Measurements from ENCODE around the gene ADAM15. TPM values are rescaled to one million over a fixed set of nuclear protein-coding genes. Genes with fewer than 3 reads are reported as not detected.

ADAM15 gene
- total and polyA plus RNA-seq, 2 of the 8 experiments (the other 6 are each of a cell fraction or from before 2014, with no cell fraction given): 32.9 to 37.6 TPM

DNA sequence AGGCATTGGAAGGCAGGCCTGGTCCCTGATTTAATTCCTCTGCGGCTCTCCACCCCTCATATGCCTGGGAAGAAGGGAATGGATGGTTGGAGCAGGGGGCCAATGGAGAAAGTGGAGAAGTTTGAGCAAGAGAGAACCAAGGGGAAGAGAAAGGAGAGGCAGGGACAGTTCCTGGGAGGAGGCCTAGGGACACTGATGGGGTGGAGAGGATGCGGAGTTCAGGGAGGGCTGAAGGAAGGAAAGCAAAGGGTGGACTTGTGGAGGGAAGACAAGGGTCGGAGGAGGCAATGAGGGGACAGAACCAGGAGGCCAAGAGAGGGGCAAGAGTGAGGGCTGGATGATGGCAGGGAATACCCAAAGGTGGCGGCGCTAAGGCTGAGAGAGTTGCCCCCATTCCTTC is 41.4 kb upstream of the ADAM15 start:
- POLR2A ChIA-PET (ENCODE audit: partially characterized antibody): interaction anchor here (0.7 to 14.8 kb wide), 5 partner anchors 6 to 399 kb away, joined by 3 to 128 read pairs (median 29); partner anchors contain the start of genes CKS1B, FLAD1, LENEP and SHC1
- no peak overlapping the region; the same call in 1 of the 2 replicates for H3K18ac ChIP-seq (ENCODE audit: extremely low read depth, low read length)
- H2BK20ac ChIP-seq (ENCODE audit: low read length): 0 out of 2 replicates have a peak overlapping the region, but pooled peaks have one; percentile 7
- TF ChIP-seq CEBPB (IDR thresholded peaks at IDR 0.05; ENCODE audit: low read depth, low read length) (no peak), RBBP5 (IDR thresholded peaks at IDR 0.05; ENCODE audit: borderline replicate concordance, low read depth, low read length) (no peak), SAP30 (IDR thresholded peaks at IDR 0.05; ENCODE audit: insufficient read depth, insufficient replicate concordance, low read length) (no peak), NRF1 (IDR thresholded peaks at IDR 0.05; ENCODE audit: low read depth, low read length) (no peak), SIX5 (IDR thresholded peaks at IDR 0.05; ENCODE audit: low read depth, low read length) (no peak), GABPA (IDR thresholded peaks at IDR 0.05; ENCODE audit: borderline replicate concordance, insufficient read depth, low read length) (no peak), GTF2F1 (IDR thresholded peaks at IDR 0.05; ENCODE audit: borderline replicate concordance, low read depth, low read length) (no peak)
- TF ChIP-seq, protein P1, sequence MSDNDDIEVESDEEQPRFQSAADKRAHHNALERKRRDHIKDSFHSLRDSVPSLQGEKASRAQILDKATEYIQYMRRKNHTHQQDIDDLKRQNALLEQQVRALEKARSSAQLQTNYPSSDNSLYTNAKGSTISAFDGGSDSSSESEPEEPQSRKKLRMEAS (IDR thresholded peaks at IDR 0.05): no peak
- TF ChIP-seq, protein P2, sequence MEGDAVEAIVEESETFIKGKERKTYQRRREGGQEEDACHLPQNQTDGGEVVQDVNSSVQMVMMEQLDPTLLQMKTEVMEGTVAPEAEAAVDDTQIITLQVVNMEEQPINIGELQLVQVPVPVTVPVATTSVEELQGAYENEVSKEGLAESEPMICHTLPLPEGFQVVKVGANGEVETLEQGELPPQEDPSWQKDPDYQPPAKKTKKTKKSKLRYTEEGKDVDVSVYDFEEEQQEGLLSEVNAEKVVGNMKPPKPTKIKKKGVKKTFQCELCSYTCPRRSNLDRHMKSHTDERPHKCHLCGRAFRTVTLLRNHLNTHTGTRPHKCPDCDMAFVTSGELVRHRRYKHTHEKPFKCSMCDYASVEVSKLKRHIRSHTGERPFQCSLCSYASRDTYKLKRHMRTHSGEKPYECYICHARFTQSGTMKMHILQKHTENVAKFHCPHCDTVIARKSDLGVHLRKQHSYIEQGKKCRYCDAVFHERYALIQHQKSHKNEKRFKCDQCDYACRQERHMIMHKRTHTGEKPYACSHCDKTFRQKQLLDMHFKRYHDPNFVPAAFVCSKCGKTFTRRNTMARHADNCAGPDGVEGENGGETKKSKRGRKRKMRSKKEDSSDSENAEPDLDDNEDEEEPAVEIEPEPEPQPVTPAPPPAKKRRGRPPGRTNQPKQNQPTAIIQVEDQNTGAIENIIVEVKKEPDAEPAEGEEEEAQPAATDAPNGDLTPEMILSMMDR (IDR thresholded peaks at IDR 0.05; ENCODE audit: control extremely low read depth in 1 of 3, insufficient read depth in 1 of 3, low read depth in 1 of 3, low read length in 3 of 3): no peak
- 94% methylated on average over 5 of the region's 5 CpGs; no CpG with 5 or more reads in 1 of the 2 experiments for WGBS, 2 experiments (ENCODE audit: extremely low coverage in 1 of 2, insufficient coverage in 1 of 2, insufficient read length in 1 of 2, insufficient replicate concordance in 2 of 2, low coverage in 1 of 2, low lambda C conversion rate in 2 of 2, missing lambda C conversion rate in 1 of 2)
- no peaks in the 10 kb centered on the region for H3K9me3 ChIP-seq (ENCODE audit: insufficient read depth in 2 of 2, low read depth in 1 of 2, low read length in 1 of 2)
- peaks cover 9 to 58% (median 38%) of the 10 kb centered on the region in 4 experiments for H3K4me1 ChIP-seq (replicated peaks in 1 of 4; ENCODE audit: control insufficient read depth in 3 of 4, insufficient read depth in 4 of 4, low read length in 3 of 4)
- H2BK15ac ChIP-seq (ENCODE audit: low read length): peak overlapping the region; percentile 65; the same call in 1 of the 2 replicates
- H2AFZ ChIP-seq (ENCODE audit: low read length): no peak overlapping the region
- H3K23me2 ChIP-seq (ENCODE audit: low read depth, low read length): no peaks in the 10 kb centered on the region; the same call in 1 of the 2 replicates
- peaks cover 0 to 15% of the 10 kb centered on the region in 2 experiments for H4K20me1 ChIP-seq (replicated peaks in 1 of 2; ENCODE audit: control insufficient read depth in 1 of 2, insufficient read depth in 2 of 2, low read length in 2 of 2)
- no peak overlapping the region for H3K14ac ChIP-seq (ENCODE audit: insufficient read length)
- peaks cover 0 to 9% (median 4%) of the 10 kb centered on the region in 4 experiments; a peak in 5 of 8 replicates for H3K36me3 ChIP-seq (ENCODE audit: control insufficient read depth in 2 of 4, insufficient read depth in 4 of 4, low read length in 3 of 4)
- no peak overlapping the region for H4K8ac ChIP-seq (ENCODE audit: extremely low read depth, insufficient read depth, low read length)
- 0 out of 4 replicates have a peak overlapping the region, but pooled peaks of 1 of the 2 experiments have one; percentile 8 for H3K4me2 ChIP-seq (ENCODE audit: insufficient read depth in 1 of 2, low read depth in 2 of 2, low read length in 2 of 2)
- no peak overlapping the region for H4K5ac ChIP-seq (ENCODE audit: insufficient read length, low read depth, low read length)
- H3K79me1 ChIP-seq (ENCODE audit: low read depth, low read length): peaks cover 20% of the 10 kb centered on the region
- no peak overlapping the region for H3K9ac ChIP-seq (replicated peaks in 1 of 4; ENCODE audit: extremely low read depth in 1 of 4, low read depth in 3 of 4, low read length in 3 of 4)
- H4K91ac ChIP-seq (replicated peaks; ENCODE audit: insufficient read length, low read length): no peak overlapping the region
- no peak overlapping the region for H3K23ac ChIP-seq (ENCODE audit: insufficient read length)
- H2BK12ac ChIP-seq (ENCODE audit: low read depth, low read length): peak overlapping the region; percentile 33; the same call in 1 of the 2 replicates
- H2AK5ac ChIP-seq (ENCODE audit: low read depth, low read length): peak overlapping the region; percentile 82; the same call in 1 of the 2 replicates
- CTCF ChIA-PET (ENCODE audit: partially characterized antibody): interaction anchor here (1.1 to 18.6 kb wide), 3 partner anchors 12 to 52 kb away, joined by 3 to 354 read pairs (median 258); partner anchors contain the start of genes ADAM15, LENEP and ZBTB7B
- no peak overlapping the region for H3K56ac ChIP-seq (replicated peaks; ENCODE audit: insufficient read length, low read depth, low read length)
- H3K79me2 ChIP-seq (ENCODE audit: control insufficient read depth in 1 of 2, insufficient read depth in 2 of 2, low read length in 2 of 2): peaks cover 0 to 50% of the 10 kb centered on the region in 2 experiments; a peak in 3 of 4 replicates
- H3K4ac ChIP-seq (replicated peaks; ENCODE audit: insufficient read length, low read depth, low read length): no peak overlapping the region
- H2BK5ac ChIP-seq (ENCODE audit: low read depth, low read length): 0 out of 2 replicates have a peak overlapping the region, but pooled peaks have one; percentile 44
- FAIRE-seq: no peak
- 0 out of 2 replicates have a peak overlapping the region, but pooled peaks have one; percentile 30 for H3K27ac ChIP-seq (ENCODE audit: low read depth, low read length)
- no peak overlapping the region for H2BK120ac ChIP-seq (replicated peaks; ENCODE audit: low read depth, low read length)
- DNase-seq (ENCODE audit: low read depth in 1 of 2, low spot score in 2 of 2): no peak
- H3K4me3 ChIP-seq (ENCODE audit: extremely low read depth in 1 of 4, insufficient read depth in 2 of 4, low read depth in 3 of 4, low read length in 4 of 4): no peak overlapping the region
- H3K27me3 ChIP-seq (replicated peaks in 1 of 4; ENCODE audit: control insufficient read depth in 3 of 4, extremely low read depth in 1 of 4, insufficient read depth in 3 of 4, low read length in 3 of 4): no peaks in the 10 kb centered on the region

Measured in H1 (cell line).